ENCODE data around the gene CADPS.

- TF ChIP-seq GATA2 (IDR thresholded peaks at IDR 0.05; ENCODE audit: low read depth, low read length) = no peak
- TF ChIP-seq GATA3 (IDR thresholded peaks at IDR 0.05; ENCODE audit: low read depth, low read length) = no peak
These were observed 513.4 kb downstream of the CADPS start for GRCh38 chr3:62361824-62362223.

Measured in SH-SY5Y (cell line).